ENCODE measurements around the gene BRME1.

The BRME1 gene

GRCh38 chr19:13844130-13844631 is 61.7 kb downstream of the BRME1 start:
- Mint-ChIP-seq H3K4me3 (peak overlapping the region; percentile 64), H3K27ac (peak overlapping the region; percentile 86), H3K9me3 (no peaks in the 10 kb centered on the region), H3K4me1 (ENCODE audit: low read depth) (peaks cover 37% of the 10 kb centered on the region), H3K27me3 (ENCODE audit: low read depth) (no peaks in the 10 kb centered on the region), H3K36me3 (ENCODE audit: low read depth) (peaks cover 15% of the 10 kb centered on the region)
- DNase-seq (ENCODE audit: low spot score) = no peak

GRCh38 chr19:13843104-13843921 is 62.6 kb downstream of the BRME1 start:
- Mint-ChIP-seq H3K9me3 (no peaks in the 10 kb centered on the region), H3K36me3 (ENCODE audit: low read depth) (peaks cover 21% of the 10 kb centered on the region)

GRCh38 chr19:13842291-13843103 is 63.4 kb downstream of the BRME1 start:
- Mint-ChIP-seq H3K27ac (peak overlapping the region; percentile 96), H3K4me1 (ENCODE audit: low read depth) (peaks cover 41% of the 10 kb centered on the region), H3K4me3 (peak overlapping the region; percentile 93), H3K36me3 (ENCODE audit: low read depth) (peaks cover 23% of the 10 kb centered on the region), H3K9me3 (no peaks in the 10 kb centered on the region), H3K27me3 (ENCODE audit: low read depth) (no peaks in the 10 kb centered on the region)
- DNase-seq (ENCODE audit: low spot score) = peak; percentile 70

More at GRCh38 chr19:13843104-13843921, 62.6 kb downstream of the BRME1 start:
- H3K4me3 Mint-ChIP-seq = peak overlapping the region; percentile 92
- H3K27me3 Mint-ChIP-seq (ENCODE audit: low read depth) = no peaks in the 10 kb centered on the region
- no peak for DNase-seq (ENCODE audit: low spot score)
- H3K4me1 Mint-ChIP-seq (ENCODE audit: low read depth) = peaks cover 39% of the 10 kb centered on the region
- H3K27ac Mint-ChIP-seq = peak overlapping the region; percentile 96

GRCh38 chr19:13841962-13842290 is 64.0 kb downstream of the BRME1 start:
- Mint-ChIP-seq H3K9me3 (no peaks in the 10 kb centered on the region), H3K36me3 (ENCODE audit: low read depth) (peaks cover 27% of the 10 kb centered on the region), H3K4me1 (ENCODE audit: low read depth) (peaks cover 45% of the 10 kb centered on the region), H3K27me3 (ENCODE audit: low read depth) (no peaks in the 10 kb centered on the region), H3K4me3 (peak overlapping the region; percentile 93), H3K27ac (peak overlapping the region; percentile 92)
- no peak for DNase-seq (ENCODE audit: low spot score)

- H3K27ac Mint-ChIP-seq = peak overlapping the region; percentile 92
- DNase-seq (ENCODE audit: low spot score) = peak; percentile 42
- peaks cover 30% of the 10 kb centered on the region for H3K36me3 Mint-ChIP-seq (ENCODE audit: low read depth)
- peak overlapping the region; percentile 93 for H3K4me3 Mint-ChIP-seq
- no peaks in the 10 kb centered on the region for H3K9me3 Mint-ChIP-seq
- H3K27me3 Mint-ChIP-seq (ENCODE audit: low read depth) = no peaks in the 10 kb centered on the region
- peaks cover 42% of the 10 kb centered on the region for H3K4me1 Mint-ChIP-seq (ENCODE audit: low read depth)
These were observed 64.6 kb downstream of the BRME1 start for GRCh38 chr19:13841086-13841961.

- Mint-ChIP-seq H3K36me3 (ENCODE audit: low read depth) (peaks cover 33% of the 10 kb centered on the region), H3K27ac (peak overlapping the region; percentile 92), H3K4me1 (ENCODE audit: low read depth) (peaks cover 44% of the 10 kb centered on the region), H3K27me3 (ENCODE audit: low read depth) (no peaks in the 10 kb centered on the region), H3K9me3 (no peaks in the 10 kb centered on the region), H3K4me3 (peak overlapping the region; percentile 93)
- DNase-seq (ENCODE audit: low spot score) = peak; percentile 40
These were observed 65.4 kb downstream of the BRME1 start for GRCh38 chr19:13840305-13841085.

GRCh38 chr19:13839938-13840304 is 66.0 kb downstream of the BRME1 start:
- peaks cover 33% of the 10 kb centered on the region for H3K36me3 Mint-ChIP-seq (ENCODE audit: low read depth)
- H3K27ac Mint-ChIP-seq = peak overlapping the region; percentile 92
- H3K9me3 Mint-ChIP-seq = no peaks in the 10 kb centered on the region
- no peaks in the 10 kb centered on the region for H3K27me3 Mint-ChIP-seq (ENCODE audit: low read depth)
- DNase-seq (ENCODE audit: low spot score) = no peak
- H3K4me1 Mint-ChIP-seq (ENCODE audit: low read depth) = peaks cover 41% of the 10 kb centered on the region
- H3K4me3 Mint-ChIP-seq = peak overlapping the region; percentile 93

GRCh38 chr19:13839130-13839937 is 66.6 kb downstream of the BRME1 start:
- Mint-ChIP-seq H3K36me3 (ENCODE audit: low read depth) (peaks cover 37% of the 10 kb centered on the region), H3K4me3 (peak overlapping the region; percentile 93), H3K27ac (peak overlapping the region; percentile 92), H3K4me1 (ENCODE audit: low read depth) (peaks cover 38% of the 10 kb centered on the region), H3K27me3 (ENCODE audit: low read depth) (no peaks in the 10 kb centered on the region), H3K9me3 (no peaks in the 10 kb centered on the region)
- DNase-seq (ENCODE audit: low spot score) = peak; percentile 87

- peaks cover 43% of the 10 kb centered on the region for H3K36me3 Mint-ChIP-seq (ENCODE audit: low read depth)
- H3K27ac Mint-ChIP-seq = peak overlapping the region; percentile 92
- H3K27me3 Mint-ChIP-seq (ENCODE audit: low read depth) = no peaks in the 10 kb centered on the region
- H3K4me1 Mint-ChIP-seq (ENCODE audit: low read depth) = peaks cover 39% of the 10 kb centered on the region
- H3K9me3 Mint-ChIP-seq = no peaks in the 10 kb centered on the region
- peak overlapping the region; percentile 93 for H3K4me3 Mint-ChIP-seq
- no peak for DNase-seq (ENCODE audit: low spot score)
These were observed 67.3 kb downstream of the BRME1 start for GRCh38 chr19:13838435-13839129.

GRCh38 chr19:13835791-13836723 is 69.9 kb downstream of the BRME1 start:
- peaks cover 43% of the 10 kb centered on the region for H3K4me1 Mint-ChIP-seq (ENCODE audit: low read depth)
- peak overlapping the region; percentile 96 for H3K27ac Mint-ChIP-seq
- no peaks in the 10 kb centered on the region for H3K27me3 Mint-ChIP-seq (ENCODE audit: low read depth)
- peaks cover 45% of the 10 kb centered on the region for H3K36me3 Mint-ChIP-seq (ENCODE audit: low read depth)
- no peaks in the 10 kb centered on the region for H3K9me3 Mint-ChIP-seq
- H3K4me3 Mint-ChIP-seq = peak overlapping the region; percentile 82
- DNase-seq (ENCODE audit: low spot score) = no peak

Measured in T-helper 2 cell treated with Interferon-gamma antibody and Interleukin-4, amounts not matched to agents 5 μg/mL and 100 μg/mL, for 36 hours (primary cell).